ENCODE data around the gene XPO1.
A peak's percentile ranks its signal among the peaks of the same experiment; 100 is the strongest.
"Not testable (repeated sequence)": the region's sequence is repeated elsewhere in the genome, so short reads cannot be mapped to it uniquely, and the experiment has no call there.

XPO1 gene

DNA sequence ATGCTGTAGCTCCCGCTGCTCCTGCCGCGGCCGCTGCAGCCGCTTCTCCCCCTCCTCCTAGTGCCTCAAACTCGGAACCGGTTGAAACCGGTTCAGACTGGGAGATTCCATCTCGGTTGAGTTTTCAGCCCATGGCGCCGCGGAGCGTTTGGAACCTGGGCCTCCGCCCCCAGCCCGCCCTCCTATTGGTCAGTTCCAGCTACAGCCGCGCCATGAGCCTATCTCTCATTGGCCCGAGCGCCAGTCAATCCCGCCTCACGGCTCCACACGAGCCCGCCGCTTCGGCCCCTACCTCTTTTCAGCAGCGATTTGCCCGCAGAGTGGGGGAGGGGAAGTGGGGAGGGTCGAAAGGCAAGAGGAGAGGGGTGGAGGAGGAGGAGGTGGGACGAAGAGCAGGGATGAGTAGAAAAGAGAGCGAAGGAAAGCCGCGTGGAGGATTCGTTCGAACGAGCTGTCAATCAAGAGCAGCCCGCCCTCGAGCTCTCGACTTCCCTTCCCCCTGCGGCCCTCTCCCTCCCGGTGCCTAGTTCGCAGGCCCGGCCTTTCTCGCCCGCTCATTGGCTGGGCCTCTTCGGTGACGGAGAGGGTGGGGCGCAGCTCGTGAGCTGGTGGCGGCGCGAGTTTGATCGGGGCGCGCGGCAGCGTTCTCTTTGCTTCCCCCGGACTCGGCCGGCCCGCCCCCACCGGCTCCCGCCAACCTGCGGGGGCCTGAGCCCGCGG lies at the start of gene XPO1:
TSS of gene XPO1 (minus strand) at position 157 of the 720 bp plus-strand sequence. CDS start 4,459 bp downstream, outside the sequence.
- peak; percentile 99 for DNase-seq

GRCh38 chr2:61586928-61587327 lies 48.8 kb upstream of the XPO1 start:
- DNase-seq: not testable (repeated sequence)

GRCh38 chr2:61585383-61585782 lies 47.2 kb upstream of the XPO1 start:
- DNase-seq: no peak

GRCh38 chr2:61584368-61584767 lies 46.2 kb upstream of the XPO1 start:
- not testable (repeated sequence) for DNase-seq

DNA sequence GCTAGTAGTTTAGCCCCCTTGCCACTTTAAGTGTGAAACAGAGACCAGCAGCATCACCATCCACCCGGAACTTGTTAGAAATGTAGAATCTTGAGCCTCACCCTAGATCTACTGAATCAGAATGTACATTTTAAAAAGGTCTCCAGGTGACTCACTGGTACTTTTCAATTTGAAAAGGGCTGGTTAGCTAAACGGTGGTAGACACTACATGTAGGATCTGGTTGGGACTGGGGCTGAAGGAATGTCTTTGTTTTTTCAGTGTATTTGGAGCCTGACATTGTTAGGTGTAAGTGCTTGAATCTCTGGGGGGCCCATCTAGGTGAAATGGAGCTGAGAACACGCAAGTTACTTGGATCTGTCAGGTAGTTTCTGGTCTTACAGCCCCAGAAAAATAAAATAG lies 44.0 kb upstream of the XPO1 start:
- no peak for DNase-seq

GRCh38 chr2:61581716-61582115 lies 43.6 kb upstream of the XPO1 start:
- no peak for DNase-seq

GRCh38 chr2:61575447-61575859 lies 37.3 kb upstream of the XPO1 start:
- DNase-seq: no peak

DNA sequence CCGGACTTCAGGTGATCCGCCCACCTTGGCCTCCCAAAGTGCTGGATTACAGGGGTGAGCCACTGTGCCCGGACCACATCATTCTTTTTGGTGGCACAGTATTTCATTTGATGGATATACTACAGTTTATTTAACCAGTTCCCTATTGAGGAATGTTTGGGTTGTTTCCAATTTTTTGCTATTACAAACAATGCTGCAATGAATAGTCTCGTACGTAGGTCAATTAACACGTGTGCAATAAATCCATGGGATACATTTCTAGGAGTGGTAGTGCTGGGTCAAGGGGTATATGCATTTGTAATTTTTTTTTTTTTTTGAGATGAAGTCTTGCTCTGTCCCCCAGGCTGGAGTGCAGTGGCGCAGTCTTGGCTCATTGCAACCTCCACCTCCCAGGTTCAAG lies 28.4 kb upstream of the XPO1 start:
- DNase-seq: no peak

DNA sequence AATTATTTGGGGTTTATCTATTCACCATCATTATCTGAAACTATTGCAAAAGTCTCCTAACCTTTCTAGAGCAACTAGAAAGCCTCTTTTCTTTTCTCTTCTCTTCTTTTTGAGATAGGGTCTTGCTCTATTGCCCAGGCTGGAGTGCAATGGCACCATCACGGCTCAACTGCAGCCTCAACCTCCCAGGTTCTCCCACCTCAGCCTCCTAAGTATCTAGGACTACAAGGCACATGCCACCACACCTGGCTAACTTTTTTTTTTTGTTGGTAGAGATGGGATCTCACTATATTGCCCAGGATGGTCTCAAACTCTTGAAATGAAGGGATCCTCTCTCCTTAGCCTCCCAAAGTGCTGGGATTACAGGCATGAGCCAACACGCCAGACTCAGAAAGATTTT lies 24.5 kb upstream of the XPO1 start:
- DNase-seq: no peak

DNA sequence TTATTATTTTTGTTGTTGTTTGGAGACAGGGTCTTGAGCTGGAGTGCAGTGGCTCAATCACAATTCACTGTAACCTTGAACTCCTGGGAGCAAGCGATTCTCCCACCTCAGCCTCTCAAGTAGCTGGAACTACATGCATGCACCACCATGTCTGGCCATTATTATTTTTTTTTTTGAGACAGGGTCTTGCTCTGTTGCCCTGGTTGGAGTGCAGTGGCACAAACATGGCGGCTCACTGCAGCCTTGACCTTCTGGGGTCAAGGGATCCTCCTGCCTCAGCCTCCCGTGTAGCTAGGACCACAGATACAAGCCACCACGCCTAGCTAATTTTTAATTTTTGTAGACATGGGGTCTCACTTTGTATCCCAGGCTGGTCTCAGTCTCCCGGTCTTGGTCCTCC lies 20.0 kb upstream of the XPO1 start:
- DNase-seq: no peak

GRCh38 chr2:61557381-61557780 lies 19.2 kb upstream of the XPO1 start:
- DNase-seq: no peak

DNA sequence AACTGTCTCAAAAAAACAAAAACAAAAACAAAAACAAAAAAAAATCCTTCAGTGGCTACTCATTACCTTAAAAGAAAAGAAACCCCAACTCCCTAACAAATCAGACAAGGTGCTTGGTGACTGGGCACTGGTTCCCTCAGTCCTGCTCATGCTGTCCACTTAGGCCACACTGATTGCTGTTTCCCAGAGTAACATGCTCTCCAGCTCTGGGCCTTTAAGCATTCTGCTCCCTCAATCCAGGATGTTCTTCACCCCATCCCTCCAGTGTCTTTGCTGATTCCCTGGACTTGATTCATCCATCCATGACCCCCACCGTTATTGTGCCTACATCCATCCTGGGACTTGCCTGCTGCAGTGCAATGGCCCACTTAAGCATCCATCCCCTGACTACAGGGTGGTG lies 16.4 kb upstream of the XPO1 start:
- no peak for DNase-seq

DNA sequence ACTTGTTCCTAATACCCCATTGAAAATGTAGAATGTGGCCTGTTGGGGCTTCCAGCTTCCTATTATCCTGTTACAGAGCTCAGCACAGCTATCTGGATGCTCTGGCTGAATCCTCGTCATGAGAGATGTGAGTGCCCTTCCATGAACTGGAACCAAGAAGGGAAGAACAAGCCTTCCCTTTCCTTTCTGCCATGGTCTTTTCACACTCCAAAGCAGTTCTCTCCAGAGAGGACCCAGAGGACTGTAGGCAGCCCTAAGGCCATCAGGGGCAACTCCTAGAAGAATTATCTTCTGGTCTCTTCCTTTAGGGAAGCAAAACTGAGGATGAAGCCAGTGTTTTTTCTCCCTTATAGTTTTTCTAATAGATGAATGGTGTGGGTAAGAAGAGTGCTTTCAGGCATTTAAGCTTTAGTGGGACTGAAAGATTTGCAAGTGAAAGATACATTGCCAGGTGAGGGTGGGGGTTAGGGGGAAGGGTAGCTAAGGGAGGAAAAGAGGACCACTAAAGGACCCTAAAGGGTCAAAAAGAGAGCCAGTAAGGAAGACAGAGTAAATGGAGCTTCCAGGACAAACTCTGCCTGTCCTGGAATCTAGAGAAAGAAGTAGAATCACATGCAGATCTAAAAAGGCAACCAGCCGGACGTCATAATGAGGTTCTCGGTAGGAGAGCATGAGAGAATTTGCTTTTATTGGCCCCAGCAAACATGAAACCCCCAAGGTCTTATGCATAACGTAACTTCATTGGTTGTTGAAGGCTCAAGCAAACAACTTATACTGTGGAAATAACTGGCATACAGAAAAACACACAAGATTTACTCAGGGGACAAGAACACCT lies 12.4 kb upstream of the XPO1 start:
- no peak for DNase-seq

- no peak for DNase-seq
These were observed 11.4 kb upstream of the XPO1 start for GRCh38 chr2:61549546-61549945.

DNA sequence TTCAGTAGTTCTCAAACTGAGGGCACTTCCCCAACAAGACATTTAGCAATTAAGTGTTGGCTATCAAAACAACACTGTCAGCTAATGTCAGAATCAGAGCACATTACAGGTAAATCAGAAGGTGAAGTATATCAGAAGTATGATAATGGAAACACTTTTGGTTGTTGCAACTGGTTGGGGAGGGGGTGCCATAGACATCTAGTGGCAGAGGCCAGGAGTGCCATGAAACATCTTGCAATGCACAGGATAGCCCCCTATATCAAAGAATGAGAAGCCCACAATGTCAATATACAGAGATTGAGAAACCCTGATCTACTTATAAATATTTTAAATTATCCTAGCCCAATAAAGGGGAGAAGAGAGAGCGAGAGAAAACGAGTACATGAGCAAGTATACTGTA lies 4.9 kb upstream of the XPO1 start:
- DNase-seq: no peak

GRCh38 chr2:61540167-61540566 lies 2.0 kb upstream of the XPO1 start:
- DNase-seq: not testable (repeated sequence)

DNA sequence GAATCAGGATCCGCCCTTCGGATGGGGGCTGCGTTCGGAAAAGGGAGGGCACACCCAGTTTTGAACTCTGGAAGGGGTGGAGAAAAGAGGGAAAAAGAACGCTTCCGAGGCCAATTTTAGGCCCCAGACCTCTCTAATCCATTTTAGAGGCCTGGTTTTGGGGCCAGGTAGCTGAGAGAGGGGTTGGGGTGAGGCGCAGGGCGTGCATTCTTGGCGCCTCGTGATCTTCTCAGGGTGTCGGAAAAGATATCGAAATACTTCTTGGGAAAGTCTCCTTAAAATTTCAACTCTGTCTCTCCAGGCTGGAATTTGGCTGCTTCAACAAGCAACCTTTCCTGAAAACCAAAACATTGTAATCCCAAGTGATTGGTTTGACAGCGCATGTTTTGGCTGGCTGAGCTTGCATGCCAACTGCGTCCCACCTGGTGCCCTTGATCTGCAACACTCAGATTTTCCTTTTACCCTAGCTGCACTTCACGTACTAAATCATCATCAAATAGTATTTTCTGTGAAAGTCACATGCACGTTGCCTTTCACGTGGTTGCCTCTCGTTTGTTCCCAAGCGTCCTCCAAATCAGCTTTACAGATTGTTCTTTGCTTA lies 864 bp upstream of the XPO1 start:
- DNase-seq: peak; percentile 15

- no peak for DNase-seq
These were observed 281 bp downstream of the XPO1 start for GRCh38 chr2:61537950-61538199.

DNA sequence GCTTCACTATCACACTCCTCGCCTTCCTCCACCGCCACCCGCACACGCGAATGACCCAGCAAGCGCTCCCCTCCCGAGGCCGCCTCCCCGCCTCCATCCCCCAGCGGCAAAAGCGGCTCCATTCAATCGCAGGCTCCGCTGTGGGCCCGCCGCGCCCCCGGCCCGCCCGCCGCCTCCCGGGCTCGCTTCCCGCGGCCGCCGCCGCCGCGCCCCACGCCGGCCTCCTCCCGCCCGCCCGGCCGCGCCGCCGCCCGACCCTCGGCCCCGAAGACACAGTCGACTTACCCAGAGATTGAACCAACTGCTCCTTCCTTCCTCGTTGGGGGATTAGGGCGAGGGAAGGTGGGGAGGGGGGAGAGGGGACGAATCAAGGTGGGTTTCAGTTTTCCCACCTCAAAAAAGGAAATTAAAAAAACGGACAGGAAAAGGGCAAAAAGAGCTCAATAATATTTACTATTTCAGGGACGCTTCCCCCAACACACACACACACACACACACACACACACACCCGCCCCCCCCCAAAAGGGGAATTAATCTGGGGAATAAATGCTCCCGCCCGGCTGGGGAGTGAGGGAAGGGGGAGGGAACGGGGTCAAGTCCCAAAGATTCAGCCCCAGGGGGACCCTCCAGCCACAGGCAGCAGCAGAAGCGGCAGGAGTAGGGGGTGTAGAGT lies 743 bp downstream of the XPO1 start:
- DNase-seq: no peak

- peak; percentile 35 for DNase-seq
These were observed 1.4 kb downstream of the XPO1 start for GRCh38 chr2:61536572-61537276.

GRCh38 chr2:61536180-61536571 lies 2.0 kb downstream of the XPO1 start:
- DNase-seq: no peak

GRCh38 chr2:61535449-61535848 lies 2.7 kb downstream of the XPO1 start:
- no peak for DNase-seq

DNA sequence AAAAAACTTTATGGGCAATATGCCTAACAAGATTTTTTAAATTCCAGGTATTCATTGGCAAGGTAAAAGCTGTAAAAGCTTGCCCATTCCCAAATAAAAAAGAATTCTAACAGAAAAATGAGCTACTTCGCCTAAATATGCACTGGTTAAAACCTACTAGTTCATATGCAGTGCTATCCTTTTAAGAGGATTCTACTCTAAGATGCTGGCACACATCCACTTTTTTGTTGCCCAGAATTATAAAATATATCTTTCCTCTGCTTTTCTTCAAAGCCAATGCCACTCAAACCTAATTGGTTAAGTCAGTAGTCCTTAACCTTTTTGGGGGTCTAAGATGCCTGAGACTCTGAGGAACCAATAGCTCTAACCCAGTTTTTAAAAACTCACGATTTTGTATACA lies 3.2 kb downstream of the XPO1 start:
- no peak for DNase-seq

Data from NCI-H1092 (cell line).